Neural cell (in vitro differentiated cells): ENCODE measurements around the gene GNB3. TPM values are rescaled to one million over a fixed set of nuclear protein-coding genes. Genes with fewer than 3 reads are reported as not detected.
"Not testable (repeated sequence)": the region's sequence is repeated elsewhere in the genome, so short reads cannot be mapped to it uniquely, and the experiment has no call there.

ENCODE experiments used
- H2AFZ ChIP-seq: fragments of 200-600, 300-800 bp; sonication (generic), shearing (Covaris generic); 2 replicates; pipeline ENCODE4 v1.6.0; 2014; ENCODE audit warnings: low read depth, mild to moderate bottlenecking, antibody characterized with exemption, low read length, moderate library complexity
- H3F3A ChIP-seq: fragments of 200-600 bp; shearing (Covaris generic); 2 replicates; pipeline ENCODE4 v1.6.1; 2016; ENCODE audit warnings: mild to moderate bottlenecking, moderate library complexity, mixed read lengths, antibody characterized with exemption, low read length; ENCODE audit not compliant: insufficient read depth, poor library complexity, severe bottlenecking
- H3K27ac ChIP-seq: fragments of 200-600, 300-800 bp; sonication (generic), shearing (Covaris generic); 2 replicates; pipeline ENCODE4 v1.5.1; 2014; ENCODE audit warnings: mild to moderate bottlenecking, low read length, moderate library complexity
- H3K27me3 ChIP-seq: fragments of 300-800, 200-600 bp; sonication (generic), shearing (Covaris generic); 2 replicates; pipeline ENCODE4 v1.6.0; 2014; ENCODE audit warnings: mild to moderate bottlenecking, low read depth, low read length, moderate library complexity; ENCODE audit not compliant: insufficient read depth
- H3K36me3 ChIP-seq: fragments of 300-800, 200-600 bp; sonication (generic), shearing (Covaris generic); 2 replicates; pipeline ENCODE4 v1.5.1; 2014; ENCODE audit warnings: mild to moderate bottlenecking, antibody characterized with exemption, low read length, moderate library complexity; ENCODE audit not compliant: insufficient read depth
- H3K4me2 ChIP-seq: fragments of 300-800, 200-600 bp; sonication (generic), shearing (Covaris generic); 2 replicates; pipeline ENCODE4 v1.6.0; 2014; ENCODE audit warnings: mild to moderate bottlenecking, low read length
- H3K4me3 ChIP-seq: fragments of 300-800, 200-600 bp; sonication (generic), shearing (Covaris generic); 2 replicates; pipeline ENCODE4 v1.5.1; 2014; ENCODE audit warnings: mild to moderate bottlenecking, low read length, moderate library complexity
- H3K79me2 ChIP-seq: fragments of 200-600 bp; shearing (Covaris generic); replicated peaks from 2 replicates; pipeline ENCODE4 v1.6.0; 2014; ENCODE audit warnings: mild to moderate bottlenecking, low read length, moderate library complexity; ENCODE audit not compliant: insufficient read depth
- H3K9ac ChIP-seq: fragments of 300-800, 200-600 bp; sonication (generic), shearing (Covaris generic); 2 replicates; pipeline ENCODE4 v1.6.1; 2016; ENCODE audit warnings: mild to moderate bottlenecking, low read length, mixed read lengths
- H3K9me2 ChIP-seq: fragments of 200-600 bp; shearing (Covaris generic); 2 replicates; pipeline ENCODE4 v1.6.1; 2016; ENCODE audit warnings: mild to moderate bottlenecking, low read length, mixed read lengths; ENCODE audit not compliant: insufficient read depth
- H3K9me3 ChIP-seq: fragments of 200-600, 300-800 bp; sonication (generic), shearing (Covaris generic); 2 replicates; pipeline ENCODE4 v1.6.1; 2016; ENCODE audit warnings: mild to moderate bottlenecking, mixed run types, low read length, moderate library complexity, mixed read lengths
- H4K20me1 ChIP-seq: fragments of 200-600 bp; shearing (Covaris generic); 2 replicates; pipeline ENCODE4 v1.6.1; 2016; ENCODE audit warnings: mild to moderate bottlenecking, mixed run types; ENCODE audit not compliant: insufficient read depth
- EP300 ChIP-seq: fragments of 450-650 bp; conservative IDR thresholded peaks from 2 replicates; pipeline ENCODE4 v1.6.1; 2014; ENCODE audit warnings: antibody characterized with exemption, mild to moderate bottlenecking, moderate library complexity; ENCODE audit not compliant: poor library complexity, severe bottlenecking
- MXI1 ChIP-seq: fragments of 450-650 bp; conservative IDR thresholded peaks from 2 replicates; pipeline ENCODE4 v1.6.1; 2014; ENCODE audit warnings: antibody characterized with exemption, mild to moderate bottlenecking; ENCODE audit not compliant: poor library complexity, severe bottlenecking
- POLR2AphosphoS5 ChIP-seq: IDR thresholded peaks from 2 replicates; pipeline ENCODE4 v1.6.1; 2012
- RAD21 ChIP-seq: fragments of 450-650 bp; conservative IDR thresholded peaks from 2 replicates; pipeline ENCODE4 v1.6.1; 2014; ENCODE audit warnings: antibody characterized with exemption, mild to moderate bottlenecking, moderate library complexity
- REST ChIP-seq: IDR thresholded peaks from 2 replicates; pipeline ENCODE4 v1.6.1; 2012; ENCODE audit warnings: borderline replicate concordance
- SMC3 ChIP-seq: fragments of 450-650 bp; conservative IDR thresholded peaks from 2 replicates; pipeline ENCODE4 v1.6.1; 2014; ENCODE audit warnings: antibody characterized with exemption, mild to moderate bottlenecking, moderate library complexity; ENCODE audit not compliant: poor library complexity
- TAF1 ChIP-seq: IDR thresholded peaks from 2 replicates; pipeline ENCODE4 v1.6.1; 2012; ENCODE audit warnings: low read depth
- polyA plus RNA-seq: library from polyadenylated mRNA; depleted of rRNA; stranded (reverse); fragments of >200 nt; gene quantifications from 2 replicates; pipeline ENCODE4 v1.2.3, GENCODE V29; 2014
- TF ChIP-seq, protein P1 (sequence below): fragments of 450-650 bp; IDR thresholded peaks from 2 replicates; pipeline ENCODE4 v1.5.1; 2014; ENCODE audit warnings: antibody characterized with exemption, mild to moderate bottlenecking, moderate library complexity; ENCODE audit not compliant: poor library complexity, severe bottlenecking

Gene GNB3
- polyA plus RNA-seq, 1 donor from 2014 or later: 18.8 TPM

GRCh38 chr12:6889775-6890573, 49.2 kb downstream of the GNB3 start:
- not testable (repeated sequence) for H4K20me1 ChIP-seq, H3K79me2 ChIP-seq, H3K9ac ChIP-seq, H3F3A ChIP-seq, H3K4me2 ChIP-seq, H3K36me3 ChIP-seq, H3K27me3 ChIP-seq, H3K9me3 ChIP-seq, H3K9me2 ChIP-seq, H3K27ac ChIP-seq, H2AFZ ChIP-seq
- peak overlapping the region; percentile 67 for H3K4me3 ChIP-seq

- H3K36me3 ChIP-seq: no peaks in the 10 kb centered on the region
- peak overlapping the region; percentile 64 for H3K9ac ChIP-seq
- H3K9me2 ChIP-seq: no peaks in the 10 kb centered on the region
- TF ChIP-seq MXI1: peak; percentile 58
- TF ChIP-seq EP300: peak; percentile 60
- no peak for TF ChIP-seq TAF1
- TF ChIP-seq REST: no peak
- TF ChIP-seq, protein P1, sequence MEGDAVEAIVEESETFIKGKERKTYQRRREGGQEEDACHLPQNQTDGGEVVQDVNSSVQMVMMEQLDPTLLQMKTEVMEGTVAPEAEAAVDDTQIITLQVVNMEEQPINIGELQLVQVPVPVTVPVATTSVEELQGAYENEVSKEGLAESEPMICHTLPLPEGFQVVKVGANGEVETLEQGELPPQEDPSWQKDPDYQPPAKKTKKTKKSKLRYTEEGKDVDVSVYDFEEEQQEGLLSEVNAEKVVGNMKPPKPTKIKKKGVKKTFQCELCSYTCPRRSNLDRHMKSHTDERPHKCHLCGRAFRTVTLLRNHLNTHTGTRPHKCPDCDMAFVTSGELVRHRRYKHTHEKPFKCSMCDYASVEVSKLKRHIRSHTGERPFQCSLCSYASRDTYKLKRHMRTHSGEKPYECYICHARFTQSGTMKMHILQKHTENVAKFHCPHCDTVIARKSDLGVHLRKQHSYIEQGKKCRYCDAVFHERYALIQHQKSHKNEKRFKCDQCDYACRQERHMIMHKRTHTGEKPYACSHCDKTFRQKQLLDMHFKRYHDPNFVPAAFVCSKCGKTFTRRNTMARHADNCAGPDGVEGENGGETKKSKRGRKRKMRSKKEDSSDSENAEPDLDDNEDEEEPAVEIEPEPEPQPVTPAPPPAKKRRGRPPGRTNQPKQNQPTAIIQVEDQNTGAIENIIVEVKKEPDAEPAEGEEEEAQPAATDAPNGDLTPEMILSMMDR: peak; percentile 97
- TF ChIP-seq POLR2AphosphoS5: peak; percentile 74
- peak; percentile 68 for TF ChIP-seq RAD21
- TF ChIP-seq SMC3: peak; percentile 77
- H3K27me3 ChIP-seq: no peaks in the 10 kb centered on the region
- H3F3A ChIP-seq: no peaks in the 10 kb centered on the region
- H4K20me1 ChIP-seq: no peaks in the 10 kb centered on the region
- H3K27ac ChIP-seq: peak overlapping the region; percentile 56
- H3K79me2 ChIP-seq: no peaks in the 10 kb centered on the region
- peak overlapping the region; percentile 67 for H3K4me3 ChIP-seq
- H3K9me3 ChIP-seq: no peaks in the 10 kb centered on the region
- no peak overlapping the region for H2AFZ ChIP-seq
- peak overlapping the region; percentile 52 for H3K4me2 ChIP-seq
Observed at GRCh38 chr12:6890789-6891645, 50.3 kb downstream of the GNB3 start.
